ENCODE data around the gene KLHL12. TPM values are rescaled to one million over a fixed set of nuclear protein-coding genes. Genes with fewer than 3 reads are reported as not detected.

KLHL12 gene
- total RNA-seq, 1 donor from 2014 or later, result 24.9 TPM

DNA sequence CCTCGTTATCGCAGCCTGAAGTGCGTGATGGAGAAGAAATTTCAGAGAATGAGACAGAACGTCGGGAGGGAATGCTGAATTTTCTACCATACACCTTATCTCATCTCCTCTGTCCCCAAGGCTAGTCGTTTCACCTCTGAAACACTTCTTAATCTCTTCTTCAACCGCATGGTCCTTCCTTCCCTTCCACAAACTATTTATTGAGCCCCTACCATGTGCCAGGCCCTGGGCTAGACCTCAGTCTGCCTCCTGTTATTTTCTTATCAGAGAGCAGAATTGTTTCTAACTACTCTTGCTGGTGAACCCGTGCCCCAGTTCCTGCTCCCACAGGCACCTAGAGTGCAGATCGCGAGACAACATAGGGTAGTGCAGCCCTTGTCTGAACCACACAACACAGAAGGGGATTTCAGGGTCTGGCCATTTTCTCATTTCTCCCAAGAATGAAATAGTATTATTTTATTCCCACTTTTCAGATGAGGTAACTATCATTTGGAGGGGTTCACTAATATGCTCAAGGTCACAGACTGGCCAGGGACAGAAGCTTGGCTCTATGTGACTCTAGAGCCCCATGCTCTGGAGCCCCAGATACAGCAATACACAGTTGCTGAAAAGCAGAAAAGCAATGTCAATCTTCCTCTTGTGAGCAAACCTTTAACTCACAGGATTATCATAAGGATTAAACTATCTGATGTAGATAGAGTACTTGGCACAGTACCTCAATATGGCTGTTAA lies 31.7 kb upstream of the KLHL12 start:
- peaks cover 18% of the 10 kb centered on the region for H3K4me1 Mint-ChIP-seq (ENCODE audit: low read depth, unreplicated experiment)
- H3K27ac ChIP-seq (ENCODE audit: low read depth, low read length), result peak overlapping the region; percentile 18

GRCh38 chr1:202957733-202958543 lies 30.9 kb upstream of the KLHL12 start, which contains the start of gene ADIPOR1:
ADIPOR1 (minus strand) TSS chr1:202958312; CDS start chr1:202951070, 7,242 bp downstream.
- Histone ChIP-seq H3K4me1 (ENCODE audit: insufficient read depth, low read length) (peaks cover 22% of the 10 kb centered on the region), H3K9ac (ENCODE audit: low read length) (peak within 1 kb of the TSS; percentile 98), H2AFZ (ENCODE audit: low read depth, low read length) (peak within 1 kb of the TSS; percentile 84), H4K20me1 (ENCODE audit: insufficient read depth, low read length) (peaks cover 44% of the 10 kb centered on the region), H3K9me3 (ENCODE audit: insufficient read depth, low read depth, low read length) (no peaks in the 10 kb centered on the region), H3K79me2 (ENCODE audit: insufficient read depth, low read length) (peaks cover 51% of the 10 kb centered on the region), H3K27me3 (ENCODE audit: insufficient read depth, low read length) (no peaks in the 10 kb centered on the region), H3K36me3 (ENCODE audit: insufficient read depth, low read length) (peaks cover 4% of the 10 kb centered on the region), H3K4me3 (ENCODE audit: insufficient read depth, low read depth, low read length) (peak within 1 kb of the TSS; percentile 93), H3K27ac (ENCODE audit: low read depth, low read length) (peak within 1 kb of the TSS; percentile 89), H3K4me2 (ENCODE audit: low read length) (peak within 1 kb of the TSS; percentile 99)
- peak; percentile 69 for DNase-seq (ENCODE audit: low read depth)
- no peaks in the 10 kb centered on the region for H3K27me3 Mint-ChIP-seq (ENCODE audit: low read depth, unreplicated experiment)
- H3K4me1 Mint-ChIP-seq (ENCODE audit: low read depth, unreplicated experiment), result peaks cover 20% of the 10 kb centered on the region
- H3K27ac Mint-ChIP-seq (ENCODE audit: unreplicated experiment), result peak within 1 kb of the TSS; percentile 96
- TF ChIP-seq EZH2 (IDR thresholded peaks at IDR 0.05; ENCODE audit: insufficient read depth, low read length) (no peak), CTCF (IDR thresholded peaks at IDR 0.05; ENCODE audit: insufficient read depth, low read depth, low read length) (no peak)
- no peak for FAIRE-seq
- peaks cover 8% of the 10 kb centered on the region for H3K36me3 Mint-ChIP-seq (ENCODE audit: low read depth, unreplicated experiment)
- H3K9me3 Mint-ChIP-seq (ENCODE audit: unreplicated experiment), result no peaks in the 10 kb centered on the region
- H3K4me3 Mint-ChIP-seq (ENCODE audit: unreplicated experiment), result peak within 1 kb of the TSS; percentile 95

More for the DNA sequence above, 31.7 kb upstream of the KLHL12 start:
- Histone ChIP-seq H3K9me3 (ENCODE audit: insufficient read depth, low read depth, low read length) (no peaks in the 10 kb centered on the region), H3K9ac (ENCODE audit: low read length) (peak overlapping the region; percentile 98), H2AFZ (ENCODE audit: low read depth, low read length) (peak overlapping the region; percentile 84), H3K4me1 (ENCODE audit: insufficient read depth, low read length) (peaks cover 22% of the 10 kb centered on the region), H3K79me2 (ENCODE audit: insufficient read depth, low read length) (peaks cover 44% of the 10 kb centered on the region), H4K20me1 (ENCODE audit: insufficient read depth, low read length) (peaks cover 36% of the 10 kb centered on the region), H3K27me3 (ENCODE audit: insufficient read depth, low read length) (no peaks in the 10 kb centered on the region), H3K36me3 (ENCODE audit: insufficient read depth, low read length) (peaks cover 7% of the 10 kb centered on the region), H3K4me3 (ENCODE audit: insufficient read depth, low read depth, low read length) (peak overlapping the region; percentile 93), H3K4me2 (ENCODE audit: low read length) (peak overlapping the region; percentile 99)
- TF ChIP-seq EZH2 (IDR thresholded peaks at IDR 0.05; ENCODE audit: insufficient read depth, low read length), result no peak
- no peak for TF ChIP-seq CTCF (IDR thresholded peaks at IDR 0.05; ENCODE audit: insufficient read depth, low read depth, low read length)
- peaks cover 11% of the 10 kb centered on the region for H3K36me3 Mint-ChIP-seq (ENCODE audit: low read depth, unreplicated experiment)
- H3K4me3 Mint-ChIP-seq (ENCODE audit: unreplicated experiment), result peak overlapping the region; percentile 95
- H3K27ac Mint-ChIP-seq (ENCODE audit: unreplicated experiment), result peak overlapping the region; percentile 96
- DNase-seq (ENCODE audit: low read depth) (no peak), FAIRE-seq (no peak)
- no peaks in the 10 kb centered on the region for H3K9me3 Mint-ChIP-seq (ENCODE audit: unreplicated experiment)
- no peaks in the 10 kb centered on the region for H3K27me3 Mint-ChIP-seq (ENCODE audit: low read depth, unreplicated experiment)

Data from astrocyte (in vitro differentiated cells and primary cell).